Astrocyte of the spinal cord (primary cell): ENCODE measurements around the gene PRKAG2.
"Not testable (repeated sequence)": the region's sequence is repeated elsewhere in the genome, so short reads cannot be mapped to it uniquely, and the experiment has no call there.

Source experiments
- DNase-seq: peaks from one replicate; pipeline ENCODE4 v3.0.0; 2011; ENCODE audit warnings: low read depth, low spot score
- H3K4me3 ChIP-seq: 2 replicates; pipeline ENCODE4 v1.5.1; 2011; ENCODE audit warnings: low read depth, mild to moderate bottlenecking, low read length, moderate library complexity
- CTCF ChIP-seq: IDR thresholded peaks from 2 replicates; pipeline ENCODE4 v1.5.1; 2012; ENCODE audit warnings: low read depth, mild to moderate bottlenecking, low read length, inconsistent platforms
- in situ Hi-C: cut with HindIII; loops from 2 replicates; pipeline ENCODE4 v1.10.0; 2017; ENCODE audit warnings: low sequenced_read_pairs

Gene PRKAG2

GRCh38 chr7:151831606-151832005 is 45.3 kb downstream of the PRKAG2 start:
- in situ Hi-C loops: no loop called here
- no peak for TF ChIP-seq CTCF
- DNase-seq: no peak
- no peak overlapping the region for H3K4me3 ChIP-seq

GRCh38 chr7:151830121-151830830 is 46.6 kb downstream of the PRKAG2 start:
- in situ Hi-C loops: no loop called here
- TF ChIP-seq CTCF: no peak
- H3K4me3 ChIP-seq: no peak overlapping the region
- DNase-seq: no peak

GRCh38 chr7:151829707-151830106 is 47.2 kb downstream of the PRKAG2 start:
- DNase-seq: no peak
- H3K4me3 ChIP-seq: no peak overlapping the region
- no peak for TF ChIP-seq CTCF
- in situ Hi-C loops: no loop called here

- no peak for TF ChIP-seq CTCF
- in situ Hi-C loops: no loop called here
- DNase-seq: no peak
- H3K4me3 ChIP-seq: no peak overlapping the region
These were observed 49.3 kb downstream of the PRKAG2 start for GRCh38 chr7:151827620-151828019.

GRCh38 chr7:151826316-151826715 is 50.6 kb downstream of the PRKAG2 start:
- H3K4me3 ChIP-seq, DNase-seq, in situ Hi-C loops: not testable (repeated sequence)

- no peak for TF ChIP-seq CTCF
- DNase-seq: no peak
- in situ Hi-C loops: no loop called here
- no peak overlapping the region for H3K4me3 ChIP-seq
These were observed 51.2 kb downstream of the PRKAG2 start for GRCh38 chr7:151825721-151826120.

GRCh38 chr7:151824373-151824933 is 52.5 kb downstream of the PRKAG2 start:
- TF ChIP-seq CTCF: no peak
- H3K4me3 ChIP-seq: no peak overlapping the region
- DNase-seq: no peak
- in situ Hi-C loops: no loop called here
